Stimulated activated CD8-positive, alpha-beta memory T cell treated with anti-CD3 and anti-CD28 coated beads, Interleukin-4, amount 100 ng/mL, for 4 hours (primary cell): Measurements from ENCODE around the gene TMEM33.

Source experiments
- DNase-seq, 2 donors: peaks; one replicate each; pipeline ENCODE4 v3.0.0-alpha.2; 2020; ENCODE audit warnings: low read depth in 2 of 2, low spot score in 1 of 2

Gene TMEM33

DNA sequence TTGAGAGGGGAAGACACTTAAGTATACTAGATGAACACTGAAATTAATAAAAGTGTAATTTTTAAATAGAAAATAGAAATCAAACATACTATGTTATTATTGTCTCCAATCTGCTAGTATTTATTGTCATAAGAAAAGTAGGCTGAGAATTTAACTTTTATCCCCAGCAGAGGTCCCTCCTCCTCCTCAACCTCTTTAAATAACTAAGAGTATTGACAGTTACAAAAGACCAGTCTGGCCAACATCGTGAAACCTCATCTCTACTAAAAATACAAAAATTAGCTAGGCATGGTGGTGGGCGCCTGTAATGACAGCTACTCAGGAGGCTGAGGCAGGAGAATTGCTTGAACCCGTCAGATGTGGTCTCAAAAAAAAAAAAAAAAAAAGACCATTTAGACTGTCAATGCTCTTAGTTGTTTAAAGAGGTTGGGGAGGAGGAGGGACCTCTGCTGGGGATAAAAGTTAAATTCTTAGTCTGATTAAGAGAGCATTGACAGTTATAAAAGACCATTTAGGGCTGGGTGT lies 59.3 kb downstream of the TMEM33 start:
- DNase-seq, result no peak

GRCh38 chr4:41998019-41998418 lies 62.8 kb downstream of the TMEM33 start:
- no peak for DNase-seq

DNA sequence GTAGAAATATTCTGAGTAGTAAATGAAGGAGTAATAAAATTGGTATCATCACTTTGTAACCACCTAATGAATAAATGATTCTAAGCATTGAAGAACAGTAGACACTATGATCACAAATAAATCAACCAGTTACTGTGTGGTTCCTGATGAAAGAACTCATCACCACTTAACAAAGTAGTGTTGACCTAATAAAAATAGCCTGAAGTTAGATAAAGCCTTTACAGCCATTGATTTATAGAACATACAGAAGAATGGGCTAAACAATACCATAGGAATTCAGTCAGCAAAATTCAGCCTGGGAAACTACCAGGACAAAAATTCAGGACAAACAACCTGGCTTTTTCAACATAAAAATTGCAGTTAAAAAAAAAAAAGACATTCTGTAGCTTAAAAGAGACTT lies 64.1 kb downstream of the TMEM33 start:
- DNase-seq, result no peak

DNA sequence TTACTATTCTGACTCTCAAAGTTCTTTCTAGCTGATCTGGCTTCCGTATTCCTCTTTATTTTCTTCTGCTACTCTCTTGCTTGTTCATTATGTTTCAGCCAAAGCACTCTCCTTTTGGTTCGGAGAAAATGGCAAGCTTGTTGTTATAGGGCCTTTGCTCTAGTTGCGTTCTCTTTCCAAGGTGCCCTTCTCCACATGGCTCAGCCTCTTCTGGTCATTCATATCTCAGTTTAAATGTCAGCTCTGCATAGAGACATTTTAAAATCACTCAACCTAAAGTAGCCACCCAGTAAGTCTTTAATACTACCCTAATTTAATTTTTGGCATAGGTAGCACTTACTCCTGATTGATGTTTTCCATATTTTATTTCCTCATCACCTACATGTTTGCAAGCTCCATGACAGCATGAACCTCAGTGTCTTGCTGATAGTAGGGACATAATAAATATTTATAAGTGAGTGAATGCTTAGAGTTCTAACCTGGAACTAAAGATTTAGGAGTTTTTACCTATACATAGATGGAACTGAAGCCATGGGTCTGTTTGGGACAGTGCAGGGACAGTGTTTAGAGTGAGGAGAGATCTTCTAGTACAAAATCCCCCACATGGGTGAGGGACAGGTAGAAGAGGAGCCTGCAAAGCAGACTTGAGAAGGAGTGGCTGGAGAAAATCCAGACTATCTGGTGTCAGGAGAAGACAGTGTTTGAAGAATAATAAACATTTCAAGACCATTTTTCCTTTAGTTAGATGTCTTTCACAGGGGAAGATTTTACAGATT lies 73.0 kb downstream of the TMEM33 start:
- no peak for DNase-seq
